ENCODE results near the gene FASTK. TPM values are rescaled to one million over a fixed set of nuclear protein-coding genes. Genes with fewer than 3 reads are reported as not detected.

Gene FASTK
- total RNA-seq, 1 donor from 2014 or later, result 121 TPM

GRCh38 chr7:151118108-151119054 is 37.8 kb upstream of the FASTK start:
- no peak for DNase-seq (ENCODE audit: low spot score)

GRCh38 chr7:151117565-151117964 is 37.0 kb upstream of the FASTK start:
- DNase-seq (ENCODE audit: low spot score), result no peak

GRCh38 chr7:151116603-151117440 is 36.2 kb upstream of the FASTK start:
- DNase-seq (ENCODE audit: low spot score), result no peak

GRCh38 chr7:151115836-151116418 is 35.3 kb upstream of the FASTK start:
- DNase-seq (ENCODE audit: low spot score), result peak; percentile 65

- DNase-seq (ENCODE audit: low spot score), result no peak
Measured at GRCh38 chr7:151115121-151115835, 34.7 kb upstream of the FASTK start.

- no peak for DNase-seq (ENCODE audit: low spot score)
Measured at GRCh38 chr7:151114151-151115090, 33.8 kb upstream of the FASTK start.

- DNase-seq (ENCODE audit: low spot score), result no peak
Measured at GRCh38 chr7:151113344-151114150, 32.9 kb upstream of the FASTK start.

GRCh38 chr7:151110941-151111645 is 30.5 kb upstream of the FASTK start:
- peak; percentile 77 for DNase-seq (ENCODE audit: low spot score)

- no peak for DNase-seq (ENCODE audit: low spot score)
Measured at GRCh38 chr7:151110236-151110940, 29.8 kb upstream of the FASTK start.

- no peak for DNase-seq (ENCODE audit: low spot score)
Measured at GRCh38 chr7:151109094-151110048, 28.8 kb upstream of the FASTK start.

GRCh38 chr7:151107882-151108281 is 27.3 kb upstream of the FASTK start:
- DNase-seq (ENCODE audit: low spot score), result no peak

- DNase-seq (ENCODE audit: low spot score), result no peak
Measured at GRCh38 chr7:151104411-151105235, 24.0 kb upstream of the FASTK start.

- no peak for DNase-seq (ENCODE audit: low spot score)
Measured at GRCh38 chr7:151103973-151104372, 23.4 kb upstream of the FASTK start.

- DNase-seq (ENCODE audit: low spot score), result no peak
Measured at GRCh38 chr7:151102991-151103390, 22.4 kb upstream of the FASTK start.

- no peak for DNase-seq (ENCODE audit: low spot score)
Measured at GRCh38 chr7:151101621-151102396, 21.2 kb upstream of the FASTK start.

Data from mucosa of gallbladder (tissue), 1 donor.